HepG2 (cell line): ENCODE results near the gene GFOD1. TPM values are rescaled to one million over a fixed set of nuclear protein-coding genes. Genes with fewer than 3 reads are reported as not detected.

Source experiments
- ATAC-seq: fragments of 200-7000 bp; cut with Tn5 transposase; 3 replicates; pipeline ENCODE4 v1.9.1; 2020; ENCODE audit warnings: mild to moderate bottlenecking, moderate library complexity
- BruUV-seq: library from RNA; stranded (reverse); fragments of 400-500 nt; replicated peaks from 2 replicates; lab custom pipeline; 2021; lab: Mats Ljungman, UMichigan
- CTCF ChIA-PET: fragments of 300-600 bp; formaldehyde crosslinking; extraction: SDS; loops from one replicate; lab custom pipeline; 2021; ENCODE audit warnings: low total read pairs, inconsistent platforms, low intra/inter-chr PET ratio; lab: Yijun Ruan, JAX
- POLR2A ChIA-PET: fragments of 350-600 bp; sonication (Branson Sonifier 250); formaldehyde crosslinking; loops from one replicate; lab custom pipeline; 2020; ENCODE audit warnings: antibody characterized with exemption, inconsistent platforms; lab: Yijun Ruan, JAX
- DNase-seq: peaks from one replicate; pipeline ENCODE4 v3.0.0-alpha.2; 2015; ENCODE audit warnings: low spot score
- FAIRE-seq: peaks from 3 replicates; lab custom pipeline; 2011; peaks lifted over from hg19 to GRCh38; lab: Jason Lieb, UNC
- H2AFZ ChIP-seq: one replicate; pipeline ENCODE4 v1.6.1; 2011; ENCODE audit warnings: low read length, inconsistent platforms
- H3K27ac ChIP-seq: fragments of 300-600 bp; 3 replicates; pipeline ENCODE4 v1.8.0; 2011; ENCODE audit warnings: mixed run types, mild to moderate bottlenecking, mixed read lengths, low read length, inconsistent platforms; ENCODE audit not compliant: insufficient read depth; ENCODE audit errors: extremely low read length
- H3K27me3 ChIP-seq, 2 experiments: fragments of 200-600 bp in 1 of 2; 2 replicates in 1 of 2; 3 replicates in 1 of 2; pipeline versions ENCODE4 v1.6.0 to v1.8.0; 2011; ENCODE audit warnings: low read length in 2 of 2, mild to moderate bottlenecking in 2 of 2, moderate library complexity in 2 of 2, inconsistent platforms in 1 of 2; ENCODE audit not compliant: insufficient read depth in 2 of 2, control insufficient read depth in 1 of 2
- H3K36me3 ChIP-seq, 2 experiments: fragments of 200-600 bp in 1 of 2; replicated peaks in 1 of 2; 2 replicates in 1 of 2; 3 replicates in 1 of 2; pipeline versions ENCODE4 v1.5.1 to v1.8.0; 2011; ENCODE audit warnings: low read length in 2 of 2, inconsistent platforms in 1 of 2; ENCODE audit not compliant: insufficient read depth in 2 of 2, control insufficient read depth in 1 of 2
- H3K4me1 ChIP-seq: 2 replicates; pipeline ENCODE4 v1.5.1; 2012; ENCODE audit warnings: low read length, inconsistent platforms; ENCODE audit not compliant: insufficient read depth
- H3K4me2 ChIP-seq: 2 replicates; pipeline ENCODE4 v1.6.0; 2011; ENCODE audit warnings: low read depth, low read length, inconsistent platforms
- H3K4me3 ChIP-seq, 3 experiments: fragments of 200-600 bp in 1 of 3; sonication (generic), shearing (Covaris generic) in 1 of 3; replicated peaks in 1 of 3; 2 replicates each; pipeline ENCODE4 v1.5.1; 2011 to 2016; ENCODE audit warnings: low read length in 3 of 3, inconsistent platforms in 2 of 3, low read depth in 2 of 3, mild to moderate bottlenecking in 2 of 3, control low read depth in 1 of 3, mixed read lengths in 1 of 3; ENCODE audit not compliant: insufficient read depth in 1 of 3
- H3K79me2 ChIP-seq: one replicate; pipeline ENCODE4 v1.6.1; 2011; ENCODE audit warnings: low read length, inconsistent platforms; ENCODE audit not compliant: insufficient read depth
- H3K9ac ChIP-seq: 2 replicates; pipeline ENCODE4 v1.6.0; 2011; ENCODE audit warnings: mild to moderate bottlenecking, low read depth, low read length, inconsistent platforms; ENCODE audit not compliant: insufficient read depth
- H3K9me3 ChIP-seq: 2 replicates; pipeline ENCODE4 v1.5.1; 2012; ENCODE audit warnings: mild to moderate bottlenecking, low read length
- H4K20me1 ChIP-seq: 2 replicates; pipeline ENCODE4 v1.6.0; 2011; ENCODE audit warnings: inconsistent platforms, mild to moderate bottlenecking, low read length, moderate library complexity; ENCODE audit not compliant: insufficient read depth
- DPF2 ChIP-seq: sonication (generic); formaldehyde crosslinking; IDR thresholded peaks from 2 replicates; pipeline ENCODE4 v1.4.0; 2020; ENCODE audit warnings: mild to moderate bottlenecking, low read depth, missing genetic modification reagents, borderline replicate concordance
- ETV6 ChIP-seq: sonication (generic); formaldehyde crosslinking; conservative IDR thresholded peaks from 2 replicates; pipeline ENCODE4 v1.4.0; 2020; ENCODE audit warnings: missing genetic modification reagents
- KLF12 ChIP-seq: sonication (generic); formaldehyde crosslinking; IDR thresholded peaks from 2 replicates; pipeline ENCODE4 v1.4.0; 2020; ENCODE audit warnings: missing genetic modification reagents, borderline replicate concordance
- MAFK ChIP-seq, 2 experiments: IDR thresholded peaks in 1 of 2; conservative IDR thresholded peaks in 1 of 2; 2 replicates each; pipeline ENCODE4 v1.6.1; 2011; ENCODE audit warnings: improper control_type of control experiment in 2 of 2, low read length in 2 of 2
- PPARG ChIP-seq: conservative IDR thresholded peaks from 2 replicates; pipeline ENCODE4 v1.6.1; 2016; ENCODE audit warnings: missing biosample characterization, missing genetic modification reagents
- TOE1 ChIP-seq: sonication (generic); formaldehyde crosslinking; IDR thresholded peaks from 2 replicates; pipeline ENCODE4 v1.4.0; 2020; ENCODE audit warnings: mild to moderate bottlenecking, missing genetic modification reagents
- ZNF124 ChIP-seq: sonication (generic); formaldehyde crosslinking; IDR thresholded peaks from 2 replicates; pipeline ENCODE4 v1.4.0; 2020; ENCODE audit warnings: missing genetic modification reagents
- ZNF235 ChIP-seq: sonication (generic); formaldehyde crosslinking; IDR thresholded peaks from 2 replicates; pipeline ENCODE4 v1.8.1; 2023; ENCODE audit warnings: mild to moderate bottlenecking, missing genetic modification reagents, borderline replicate concordance
- ZNF251 ChIP-seq: sonication (generic); formaldehyde crosslinking; IDR thresholded peaks from 2 replicates; pipeline ENCODE4 v1.9.0; 2021; ENCODE audit warnings: mild to moderate bottlenecking, missing genetic modification reagents
- WGBS: methylation state at CpG from one replicate; pipeline ENCODE4 v1.1.6; 2017; ENCODE audit warnings: low lambda C conversion rate; 5-methylcytosine and 5-hydroxymethylcytosine counted together
- in situ Hi-C: cut with HindIII; loops from 2 replicates; pipeline ENCODE4 v1.10.0; 2017; ENCODE audit warnings: low pct_unique_long_range_greater_than_20kb; ENCODE audit not compliant: extremely low pct_ligation_motif_present
- intact Hi-C: fragments of 100-400 bp; cut with micrococcal nuclease; formaldehyde crosslinking; loops from one replicate; pipeline ENCODE4 v1.10.0; 2022; ENCODE audit not compliant: unreplicated experiment
- polyA plus RNA-seq, 8 experiments: library from polyadenylated mRNA; depleted of rRNA in 3 of 8; stranded (reverse) in 7 of 8; unstranded in 1 of 8; fragments of >200 nt; fragmentation: Illumina TruSeq in 4 of 8; extraction: Trizol in 4 of 8; gene quantifications; 2 replicates each; pipeline versions ENCODE4 v1.2.1 to v1.2.3, GENCODE V29; 2011 to 2016; ENCODE audit warnings: low read depth in 4 of 8, missing spikeins in 1 of 8, mixed read lengths in 1 of 8; ENCODE audit not compliant: insufficient read depth in 1 of 8
- total RNA-seq, 5 experiments: library from RNA; depleted of rRNA; stranded (reverse); fragments of >200 nt; fragmentation: Illumina TruSeq; extraction: Trizol; gene quantifications; 2 replicates each; pipeline ENCODE4 v1.2.3, GENCODE V29; 2016; ENCODE audit warnings: low read depth in 1 of 5
- TF ChIP-seq, protein P1 (sequence below): sonication (generic); formaldehyde crosslinking; IDR thresholded peaks from 2 replicates; pipeline ENCODE4 v1.4.0; 2020; ENCODE audit warnings: mild to moderate bottlenecking, missing genetic modification reagents
- TF ChIP-seq, protein P2 (sequence below): IDR thresholded peaks from 2 replicates; pipeline ENCODE4 v1.6.1; 2012; ENCODE audit warnings: low read depth, low read length, improper control_type of control experiment

The GFOD1 gene
- total and polyA plus RNA-seq, 2 of the 13 experiments (the other 11 are each of a cell fraction or from before 2014, with no cell fraction given) = 1.9 to 6.4 TPM

DNA sequence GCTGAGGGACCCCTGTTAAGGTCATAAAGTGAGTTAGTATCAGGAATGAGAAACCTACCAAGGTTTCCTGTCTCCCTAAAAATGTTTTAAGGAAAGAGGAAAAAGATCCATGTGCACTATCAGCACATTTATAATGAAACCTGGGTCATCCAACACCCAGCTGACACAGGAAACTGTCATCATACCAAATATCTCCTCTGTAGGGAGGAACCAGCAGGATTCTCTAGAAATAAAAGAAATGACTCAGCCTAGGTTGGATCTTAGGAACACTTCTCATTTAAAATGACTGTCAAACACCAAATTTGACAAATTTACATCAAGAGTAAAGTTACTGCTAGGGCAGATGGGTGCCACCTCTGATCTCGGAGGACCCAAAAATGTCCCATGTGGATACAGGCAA, 21.7 kb downstream of the GFOD1 start:
- no TSS peak for BruUV-seq
- POLR2A ChIA-PET = no interaction called here

DNA sequence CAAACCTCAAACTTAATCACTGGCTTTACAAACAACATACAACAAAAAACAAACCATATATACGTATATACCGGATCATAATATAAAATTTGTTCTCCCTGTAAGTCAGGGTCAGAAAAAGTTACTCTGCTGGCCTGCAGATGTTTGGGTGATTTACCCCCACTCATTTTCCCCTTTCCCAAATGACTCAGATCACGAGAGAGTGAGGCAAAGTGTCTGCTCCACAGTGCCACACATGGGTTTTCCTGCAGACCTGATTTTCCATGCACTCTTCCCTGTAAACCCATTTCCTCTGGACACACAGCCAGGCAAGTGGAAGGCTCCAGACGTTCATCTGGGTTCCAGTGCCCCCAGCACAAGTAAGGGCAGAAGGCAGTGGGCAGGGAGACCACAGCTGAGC, 23.5 kb downstream of the GFOD1 start:
- H3K9ac ChIP-seq = no peak overlapping the region
- ATAC-seq = no peak
- ChIA-PET CTCF (no interaction called here), POLR2A (no interaction called here)
- no peaks in the 10 kb centered on the region for H3K79me2 ChIP-seq
- no peak for FAIRE-seq
- H3K9me3 ChIP-seq = no peaks in the 10 kb centered on the region
- no peak overlapping the region for H3K27ac ChIP-seq
- no peak overlapping the region for H3K4me2 ChIP-seq
- WGBS = 86% methylated on average over 4 of the region's 4 CpGs
- H3K27me3 ChIP-seq = no peaks in the 10 kb centered on the region
- in situ Hi-C loops = no loop called here
- no peak overlapping the region for H2AFZ ChIP-seq
- no peaks in the 10 kb centered on the region for H3K36me3 ChIP-seq
- no TSS peak for BruUV-seq
- intact Hi-C loops = no loop called here
- peaks cover 20% of the 10 kb centered on the region for H3K4me1 ChIP-seq
- H4K20me1 ChIP-seq = no peaks in the 10 kb centered on the region
- no peak overlapping the region for H3K4me3 ChIP-seq
- no peak for DNase-seq
- TF ChIP-seq DPF2 (CRISPR knock-in tag) (no peak), ZNF251 (CRISPR knock-in tag) (no peak), TOE1 (no peak), PPARG (no peak), KLF12 (CRISPR knock-in tag) (no peak), ETV6 (CRISPR knock-in tag) (no peak), ZNF124 (CRISPR knock-in tag) (no peak), ZNF235 (no peak)
- TF ChIP-seq, protein P1, sequence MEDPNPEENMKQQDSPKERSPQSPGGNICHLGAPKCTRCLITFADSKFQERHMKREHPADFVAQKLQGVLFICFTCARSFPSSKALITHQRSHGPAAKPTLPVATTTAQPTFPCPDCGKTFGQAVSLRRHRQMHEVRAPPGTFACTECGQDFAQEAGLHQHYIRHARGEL (CRISPR knock-in tag) = no peak

More for the DNA sequence above, 21.7 kb downstream of the GFOD1 start:
- in situ Hi-C loops = no loop called here
- H2AFZ ChIP-seq = no peak overlapping the region
- H3K27ac ChIP-seq = no peak overlapping the region
- H3K9ac ChIP-seq = no peak overlapping the region
- FAIRE-seq = no peak
- DNase-seq = no peak
- no peak overlapping the region for H3K4me3 ChIP-seq
- H3K36me3 ChIP-seq = no peaks in the 10 kb centered on the region; a peak in 1 of 5 replicates
- intact Hi-C loops = no loop called here
- H3K79me2 ChIP-seq = no peaks in the 10 kb centered on the region
- H4K20me1 ChIP-seq = no peaks in the 10 kb centered on the region
- ATAC-seq = no peak
- H3K4me2 ChIP-seq = no peak overlapping the region
- WGBS = 96% methylated on average over 1 of the region's 1 CpG
- CTCF ChIA-PET = no interaction called here
- no peaks in the 10 kb centered on the region for H3K27me3 ChIP-seq
- TF ChIP-seq, protein P2, sequence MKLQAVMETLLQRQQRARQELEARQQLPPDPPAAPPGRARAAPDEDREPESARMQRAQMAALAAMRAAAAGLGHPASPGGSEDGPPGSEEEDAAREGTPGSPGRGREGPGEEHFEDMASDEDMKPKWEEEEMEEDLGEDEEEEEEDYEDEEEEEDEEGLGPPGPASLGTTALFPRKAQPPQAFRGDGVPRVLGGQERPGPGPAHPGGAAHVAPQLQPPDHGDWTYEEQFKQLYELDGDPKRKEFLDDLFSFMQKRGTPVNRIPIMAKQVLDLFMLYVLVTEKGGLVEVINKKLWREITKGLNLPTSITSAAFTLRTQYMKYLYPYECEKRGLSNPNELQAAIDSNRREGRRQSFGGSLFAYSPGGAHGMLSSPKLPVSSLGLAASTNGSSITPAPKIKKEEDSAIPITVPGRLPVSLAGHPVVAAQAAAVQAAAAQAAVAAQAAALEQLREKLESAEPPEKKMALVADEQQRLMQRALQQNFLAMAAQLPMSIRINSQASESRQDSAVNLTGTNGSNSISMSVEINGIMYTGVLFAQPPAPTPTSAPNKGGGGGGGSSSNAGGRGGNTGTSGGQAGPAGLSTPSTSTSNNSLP = no peak
- peak in 1 of 2 experiments; percentile 20; a peak in 1 of 4 replicates for TF ChIP-seq MAFK (conservative IDR thresholded peaks at IDR 0.05 in 1 of 2, IDR thresholded peaks at IDR 0.05 in 1 of 2; ENCODE audit: low read length in 2 of 2)
- no peaks in the 10 kb centered on the region for H3K9me3 ChIP-seq
- H3K4me1 ChIP-seq = peaks cover 20% of the 10 kb centered on the region
